Measurements from ENCODE around the gene ANAPC1.
"Not testable (repeated sequence)": the region's sequence is repeated elsewhere in the genome, so short reads cannot be mapped to it uniquely, and the experiment has no call there.

Gene ANAPC1

DNA sequence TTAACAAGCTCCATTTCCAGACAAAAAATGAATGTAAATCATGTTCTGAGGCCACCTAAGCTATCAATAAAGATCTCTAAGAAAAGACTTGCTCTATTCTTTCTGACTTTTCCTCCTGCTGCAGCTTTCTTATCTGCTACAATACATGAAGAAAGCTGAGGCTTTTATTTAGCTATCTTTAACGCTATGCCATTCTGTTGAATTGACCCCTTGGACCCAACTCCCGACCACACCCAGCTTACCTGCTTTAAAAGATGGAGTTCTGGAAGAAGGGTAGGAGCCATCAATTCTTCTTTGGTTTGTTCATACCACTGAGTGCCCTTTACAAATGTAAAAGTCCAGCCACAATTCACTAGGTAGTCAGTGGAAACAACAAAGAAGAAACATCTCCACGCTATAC, 99.9 kb downstream of the ANAPC1 start:
- not testable (repeated sequence) for DNase-seq

DNA sequence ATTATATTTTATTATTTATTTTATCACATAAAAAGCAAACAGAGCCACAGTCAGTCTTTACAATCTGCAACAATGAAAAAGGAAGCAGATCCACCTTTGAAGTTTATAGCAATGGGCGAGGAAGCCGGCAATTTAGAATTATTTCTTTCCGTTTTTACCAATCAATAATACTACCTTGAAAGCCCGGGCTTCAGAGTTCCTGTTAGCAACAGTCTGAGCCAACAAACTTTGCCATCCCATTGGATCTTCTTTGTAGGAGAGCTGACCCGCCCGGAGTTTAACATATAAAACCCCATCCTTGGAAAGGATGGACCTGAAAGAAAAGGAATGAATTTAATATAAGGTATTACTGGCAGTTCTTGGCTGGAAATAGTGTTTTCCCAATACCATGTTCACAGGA, 101.8 kb downstream of the ANAPC1 start:
- not testable (repeated sequence) for DNase-seq

DNA sequence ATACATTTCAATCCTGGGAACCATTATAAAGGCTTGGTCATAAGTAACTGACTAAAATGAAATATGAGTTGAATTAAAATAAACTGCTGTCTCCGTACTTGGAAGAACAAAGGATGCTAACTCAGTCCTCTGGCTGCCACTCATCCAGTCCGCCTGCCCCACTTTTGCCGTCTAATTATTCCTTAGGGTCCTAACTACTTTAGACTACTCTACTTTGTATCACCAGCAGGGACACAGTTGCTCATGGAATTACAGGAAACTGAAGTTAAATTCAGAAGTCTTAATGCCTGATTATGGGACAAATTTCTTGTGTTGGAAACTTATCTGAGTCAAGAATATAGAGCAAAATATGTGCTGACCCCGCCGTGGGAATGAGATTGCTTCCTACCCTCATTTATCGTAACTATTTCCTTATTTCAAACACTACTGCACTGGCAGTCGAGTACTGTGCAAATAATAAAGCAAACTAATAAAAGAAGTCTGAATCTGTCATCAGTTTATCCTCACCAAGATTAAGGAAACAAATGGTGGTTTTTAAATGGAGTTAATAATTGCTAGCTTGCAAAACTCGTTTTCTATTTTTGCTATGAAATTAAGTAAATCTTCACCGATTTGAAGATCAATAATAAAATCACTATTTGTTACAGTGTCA, 102.4 kb downstream of the ANAPC1 start:
- not testable (repeated sequence) for DNase-seq

DNA sequence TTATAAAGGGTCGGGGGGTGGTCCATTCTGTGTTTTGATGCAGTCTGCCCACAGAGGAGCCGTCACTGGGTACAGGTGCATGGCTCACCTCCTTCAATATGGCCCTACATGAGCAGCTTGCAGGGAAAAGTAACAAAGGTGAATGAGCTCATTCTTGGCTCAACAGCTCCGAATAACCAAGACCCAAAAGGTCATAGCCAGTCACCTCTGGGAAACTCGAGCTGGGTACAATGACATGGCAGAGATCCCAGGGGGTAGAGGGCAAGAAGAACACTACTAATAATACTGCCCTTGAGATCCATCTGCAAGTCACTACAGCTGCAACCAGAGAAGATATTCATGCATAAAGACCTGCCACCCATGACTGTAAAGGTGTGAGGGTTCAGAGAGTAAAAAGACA, 106.8 kb downstream of the ANAPC1 start:
- DNase-seq: not testable (repeated sequence)

DNA sequence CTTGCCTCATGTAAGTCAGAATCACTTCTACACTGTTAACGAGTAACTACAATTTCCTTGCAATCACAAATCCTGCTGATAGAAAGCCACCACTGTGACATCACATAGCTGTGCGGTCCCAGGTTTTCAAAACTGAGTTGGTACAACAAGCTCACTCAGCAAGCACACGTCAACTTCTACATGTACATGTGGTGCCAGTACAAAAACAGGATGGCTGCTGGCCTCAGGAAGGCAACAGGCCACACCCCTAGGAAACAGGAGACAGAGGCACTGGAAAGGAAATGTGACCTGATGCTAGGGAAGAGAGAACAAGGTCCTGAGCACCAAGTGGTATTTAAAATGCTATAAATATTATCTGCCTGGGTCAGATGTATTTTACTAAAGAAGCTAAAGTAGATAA, 107.7 kb downstream of the ANAPC1 start:
- not testable (repeated sequence) for DNase-seq

DNA sequence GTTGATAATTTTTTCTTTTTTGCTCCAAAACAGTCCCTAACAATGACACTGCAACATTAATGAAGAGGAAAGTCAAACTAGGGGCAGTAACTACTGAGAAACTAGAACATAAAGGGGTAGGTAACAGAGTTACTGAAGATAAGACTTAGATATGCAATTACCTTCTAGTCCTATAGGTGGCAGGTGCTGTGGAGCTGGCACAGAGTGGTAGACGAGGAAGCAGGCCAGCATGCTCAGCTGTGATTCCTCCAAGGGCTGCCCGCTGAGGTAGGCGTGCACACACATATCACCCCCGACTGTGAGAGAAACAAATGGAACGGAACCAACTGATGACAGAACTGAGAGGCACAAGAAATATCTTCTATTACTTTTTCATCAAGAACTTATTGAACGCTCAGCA, 111.8 kb downstream of the ANAPC1 start:
- DNase-seq: not testable (repeated sequence)

DNA sequence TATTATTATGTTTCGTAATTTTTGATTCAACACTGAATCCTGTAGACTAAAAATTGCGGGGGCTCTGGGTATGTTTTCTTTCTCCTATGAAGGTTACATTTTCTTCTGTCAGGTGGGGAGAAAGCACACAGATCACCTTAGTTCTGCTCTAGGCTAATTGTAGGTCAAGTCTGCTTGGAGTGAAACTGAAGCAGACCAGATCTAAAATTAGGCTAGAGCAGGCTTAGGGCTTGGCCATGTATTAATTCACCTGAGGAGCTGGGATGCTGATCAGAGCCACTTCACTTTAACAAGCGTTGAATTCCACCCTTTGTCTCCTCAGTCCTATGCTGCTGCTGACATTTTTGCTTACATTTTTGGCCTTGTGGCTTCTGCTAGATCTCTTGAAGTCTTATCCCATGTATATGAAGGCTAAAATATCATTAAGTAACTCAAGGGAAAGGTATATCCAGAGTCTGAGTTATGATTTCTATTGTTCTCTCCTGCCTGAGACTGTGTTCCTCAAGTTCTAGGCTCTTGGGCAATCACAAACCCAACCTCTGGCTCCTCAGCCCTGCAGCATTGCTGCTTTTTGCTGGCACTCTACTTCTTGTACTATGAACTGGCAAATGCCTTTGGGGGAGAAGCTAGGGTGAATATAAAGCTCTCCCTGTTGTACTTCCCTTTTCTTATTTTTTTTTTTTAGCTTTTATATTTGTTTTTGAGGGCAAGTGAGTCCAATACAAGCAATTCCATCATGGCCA, 112.9 kb downstream of the ANAPC1 start:
- not testable (repeated sequence) for DNase-seq

DNA sequence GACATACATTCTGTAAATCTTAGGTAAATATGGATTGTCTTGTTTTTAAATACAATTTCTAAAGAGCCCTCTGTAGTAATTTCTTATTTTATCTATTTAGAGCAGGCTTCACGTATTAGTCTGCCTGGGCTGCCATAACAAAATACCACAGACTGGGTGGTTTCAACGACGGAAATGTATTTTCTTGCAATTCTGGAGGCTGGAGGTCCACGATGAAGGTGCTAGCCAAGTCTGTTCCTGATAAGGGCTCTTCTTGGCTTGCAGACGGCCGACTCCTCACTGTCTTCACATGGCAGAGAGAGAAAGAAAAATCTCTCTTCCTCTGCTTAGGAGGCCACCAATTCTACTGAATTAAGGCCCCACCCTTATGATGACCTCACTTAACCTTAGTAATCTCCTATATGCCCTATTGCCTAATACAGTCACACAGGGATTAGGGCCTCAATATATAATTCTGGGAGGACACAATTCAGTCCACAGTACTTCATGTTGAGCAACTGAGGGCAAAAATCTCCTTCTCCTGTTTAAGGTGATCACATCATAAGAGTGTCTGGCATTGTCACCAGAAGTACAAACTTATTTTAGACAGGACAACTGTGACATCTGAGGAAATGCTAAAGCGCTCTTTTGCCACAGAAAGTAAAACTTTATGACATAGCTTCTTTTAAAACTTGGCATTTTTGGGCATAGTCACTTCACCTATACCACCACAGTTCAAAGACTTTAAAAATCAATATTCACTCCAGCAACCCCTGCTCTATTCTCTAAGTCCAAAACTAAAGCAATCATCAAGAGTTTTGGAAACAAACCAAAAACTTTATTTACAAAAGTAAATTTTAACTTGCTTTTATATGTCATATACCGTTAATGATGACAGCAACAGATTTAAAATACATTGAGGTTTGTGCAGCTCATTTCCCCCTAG, 115.5 kb downstream of the ANAPC1 start:
- DNase-seq: not testable (repeated sequence)

DNA sequence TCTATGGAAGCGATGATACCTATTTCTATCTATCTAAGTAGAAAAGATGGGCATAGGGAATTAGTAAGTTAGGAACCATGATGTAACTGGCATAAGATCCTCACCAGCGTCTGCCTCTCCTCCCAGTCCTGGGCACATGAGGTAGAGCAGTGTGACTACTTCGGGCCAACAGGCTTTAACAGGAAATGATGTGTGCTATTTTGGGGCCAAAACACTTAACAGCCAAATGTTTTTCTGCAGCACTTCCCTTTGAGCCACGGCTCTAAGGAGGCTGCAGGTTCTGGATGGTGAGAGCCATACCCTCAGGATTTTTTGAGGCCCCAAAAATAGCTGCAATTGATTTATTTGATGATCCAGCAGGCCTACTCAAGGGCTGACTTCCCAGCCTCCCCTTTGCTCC, 116.9 kb downstream of the ANAPC1 start:
- DNase-seq: not testable (repeated sequence)

DNA sequence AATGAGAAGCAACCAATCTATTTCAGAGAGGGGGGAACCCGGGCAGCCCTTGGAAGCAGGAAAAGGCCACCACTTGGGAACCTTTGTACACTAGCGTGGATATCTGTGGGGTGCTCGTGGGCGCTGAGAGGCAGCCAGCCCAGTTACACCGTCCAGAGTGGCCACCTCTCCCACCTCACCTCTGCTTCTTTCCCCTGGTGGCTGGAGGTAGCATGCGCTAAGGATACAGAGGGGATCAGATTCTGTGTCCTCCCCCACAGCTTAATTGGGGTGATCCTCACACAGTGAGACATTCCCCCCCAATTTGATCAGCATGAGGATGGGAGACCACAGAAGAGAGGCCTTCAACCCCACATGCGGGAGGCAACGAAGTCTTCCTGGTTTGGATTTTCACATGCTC, 117.7 kb downstream of the ANAPC1 start:
- DNase-seq: not testable (repeated sequence)

DNA sequence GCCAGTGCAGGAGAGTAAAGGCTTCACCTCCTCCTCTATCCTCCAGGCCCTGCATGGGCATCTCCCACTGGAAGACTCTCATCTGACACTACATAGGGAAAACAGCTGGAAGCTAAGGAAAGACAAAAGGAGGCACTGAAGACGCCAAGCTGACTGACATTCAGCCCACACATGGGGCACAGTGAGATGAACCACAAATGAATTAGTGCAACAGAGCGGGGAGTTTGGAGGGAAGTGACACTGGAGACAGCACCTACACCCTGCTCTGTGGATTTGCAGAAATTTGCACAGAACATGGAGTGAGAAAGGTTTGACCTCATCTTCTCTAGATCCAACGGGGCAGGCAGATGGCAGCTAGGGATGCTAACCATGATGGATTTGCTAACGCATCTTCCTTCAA, 119.8 kb downstream of the ANAPC1 start:
- DNase-seq: not testable (repeated sequence)

DNA sequence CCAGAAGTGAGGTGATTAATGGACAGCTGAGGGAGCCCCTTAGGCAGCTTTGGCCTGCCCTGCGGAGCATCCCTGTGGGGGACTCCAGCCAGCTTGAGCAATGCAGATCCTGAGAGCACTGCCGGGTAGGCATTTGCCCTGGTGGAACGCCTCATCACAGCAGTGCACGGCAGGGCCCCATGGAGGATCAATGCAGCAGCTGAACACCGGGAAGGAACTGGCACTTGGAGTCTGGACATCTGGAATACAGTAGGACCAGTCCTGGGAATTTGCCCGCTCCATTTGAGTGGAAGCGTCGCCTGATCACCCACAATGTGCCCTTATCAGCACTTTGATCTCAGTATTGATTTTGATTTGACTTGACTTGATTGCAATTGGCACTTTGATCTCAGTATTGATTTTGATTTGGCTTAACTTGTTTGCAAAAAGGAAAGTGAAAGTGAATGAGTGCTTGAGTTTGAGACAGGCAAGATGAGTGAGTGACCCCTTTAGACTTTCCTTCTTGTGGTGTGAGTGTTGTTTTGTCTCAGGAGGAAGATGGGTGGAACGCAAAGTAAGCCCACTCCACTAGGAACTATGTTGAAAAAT, 123.2 kb downstream of the ANAPC1 start:
- DNase-seq: not testable (repeated sequence)

DNA sequence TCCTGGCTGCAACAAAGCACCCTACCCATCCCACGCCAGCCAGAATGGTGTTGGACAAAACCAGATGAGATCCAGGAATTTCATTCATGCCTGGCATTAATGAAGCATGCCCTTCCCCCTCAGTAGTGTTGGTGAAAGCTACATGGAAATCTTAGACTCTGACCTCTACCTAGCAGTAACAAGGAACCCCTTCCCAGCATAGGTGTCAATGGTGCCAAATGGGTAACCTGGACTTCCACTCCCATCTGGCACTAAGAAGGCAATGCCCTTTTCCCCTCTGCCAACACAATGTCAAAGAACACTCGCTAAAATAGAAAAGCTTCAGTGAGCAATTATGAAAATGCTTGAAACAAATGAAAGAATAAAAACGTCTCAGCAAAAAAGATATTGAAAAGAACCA, 131.5 kb downstream of the ANAPC1 start:
- DNase-seq: not testable (repeated sequence)

DNA sequence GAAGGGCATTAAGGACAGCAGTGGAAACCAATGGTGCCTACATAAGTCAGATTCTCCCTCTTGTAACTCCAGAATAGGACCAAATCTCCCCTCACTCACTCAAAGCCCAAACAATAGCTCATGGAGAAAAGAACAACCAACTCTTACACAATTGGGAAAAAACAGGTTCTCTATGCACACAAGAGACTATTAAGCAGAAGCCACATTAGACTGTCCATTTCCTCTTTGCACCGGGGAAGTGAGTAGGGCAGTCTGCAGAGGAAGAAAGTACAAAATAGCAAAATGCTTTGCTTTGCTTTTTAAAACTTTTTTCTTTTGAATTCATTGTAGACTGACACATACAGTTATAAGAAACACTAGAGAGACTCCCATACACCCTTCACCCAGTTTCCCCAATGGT, 133.4 kb downstream of the ANAPC1 start:
- DNase-seq: not testable (repeated sequence)

DNA sequence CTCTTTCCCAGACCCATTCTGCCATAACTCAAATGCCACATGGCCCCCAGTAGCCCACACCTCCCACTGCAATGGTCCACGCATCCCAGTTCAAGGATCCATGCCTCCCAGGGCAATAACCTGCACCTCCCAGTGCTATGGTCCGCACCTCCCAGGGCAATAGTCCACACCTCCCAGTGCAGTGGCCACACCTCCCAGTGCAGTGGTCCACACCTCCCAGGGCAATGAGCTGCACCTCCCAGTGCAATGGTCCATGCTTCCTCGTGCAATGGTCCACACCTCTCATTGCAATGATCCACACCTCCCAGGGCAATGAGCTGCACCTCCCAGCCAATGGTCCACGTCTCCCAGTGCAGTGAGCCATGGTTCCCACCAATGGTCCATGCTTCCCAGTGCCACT, 135.6 kb downstream of the ANAPC1 start:
- DNase-seq: not testable (repeated sequence)

DNA sequence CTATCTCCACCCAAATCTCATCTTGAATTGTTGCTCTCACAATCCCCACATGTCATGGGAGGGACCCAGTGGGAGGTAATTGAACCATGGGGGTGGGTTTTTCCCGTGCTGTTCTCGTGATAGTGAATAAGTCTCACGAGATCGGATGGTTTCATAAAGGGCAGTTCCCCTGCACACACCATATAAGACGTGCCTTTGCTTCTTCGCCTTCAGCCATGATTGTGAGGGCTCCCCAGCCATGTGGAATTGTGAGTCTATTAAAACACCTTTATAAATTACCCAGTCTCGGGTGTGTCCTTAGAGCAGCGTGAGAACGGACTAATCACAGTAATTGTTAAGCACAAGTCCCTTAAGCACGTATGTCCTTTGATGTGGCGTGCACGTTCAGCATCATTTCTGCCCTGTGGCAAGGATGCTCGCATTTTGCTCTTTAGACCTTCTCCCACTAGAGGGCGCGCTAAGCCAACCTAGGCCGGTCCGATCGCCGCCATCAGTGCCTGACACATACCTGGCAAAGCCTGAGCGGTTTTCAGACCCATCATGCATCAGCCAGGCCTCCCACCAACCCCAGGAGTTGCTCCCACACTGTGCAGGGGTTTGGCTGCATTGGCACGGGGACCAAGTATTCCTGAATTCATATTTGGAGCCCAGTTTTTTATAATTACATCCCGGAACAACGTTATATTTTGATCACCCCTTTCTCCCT, 136.4 kb downstream of the ANAPC1 start:
- DNase-seq: not testable (repeated sequence)

DNA sequence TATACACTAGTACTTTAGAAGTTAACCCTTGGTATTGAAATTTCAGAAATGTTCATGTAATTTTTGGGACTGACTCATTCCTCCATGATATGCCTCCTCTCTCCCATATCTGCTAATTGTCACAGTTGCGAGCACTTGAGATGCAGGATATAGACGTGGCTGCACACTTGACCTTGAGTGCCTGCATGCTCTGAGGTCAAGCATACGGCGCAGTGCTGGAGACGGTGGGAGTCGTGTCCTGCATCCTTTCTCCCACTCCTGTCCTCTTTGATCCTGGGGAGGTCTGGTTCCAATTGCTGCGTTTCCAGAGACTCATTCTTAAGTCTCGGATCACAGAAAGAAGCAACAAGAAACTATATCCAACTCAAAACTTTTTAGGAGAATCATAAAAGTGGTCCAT, 139.2 kb downstream of the ANAPC1 start:
- DNase-seq: not testable (repeated sequence)

DNA sequence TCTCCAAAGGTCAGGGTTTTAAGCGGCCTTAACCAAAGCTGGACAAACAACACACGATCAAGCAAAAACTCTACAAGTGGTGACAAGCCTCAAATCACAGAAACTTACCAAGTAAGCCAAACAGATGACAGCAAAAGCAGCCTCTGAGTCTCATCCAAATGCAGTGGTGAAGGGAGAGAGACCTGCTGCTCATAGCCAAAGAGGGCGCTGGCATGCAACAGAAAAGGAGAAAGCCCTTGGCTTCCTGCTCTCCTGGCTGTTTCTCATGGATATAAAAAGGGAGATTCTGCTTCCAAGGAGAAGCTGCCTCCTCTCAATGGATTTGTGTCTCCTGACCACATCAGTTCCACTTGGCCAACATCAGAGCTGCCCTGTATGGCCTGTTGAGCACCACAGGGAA, 142.5 kb downstream of the ANAPC1 start:
- DNase-seq: not testable (repeated sequence)

DNA sequence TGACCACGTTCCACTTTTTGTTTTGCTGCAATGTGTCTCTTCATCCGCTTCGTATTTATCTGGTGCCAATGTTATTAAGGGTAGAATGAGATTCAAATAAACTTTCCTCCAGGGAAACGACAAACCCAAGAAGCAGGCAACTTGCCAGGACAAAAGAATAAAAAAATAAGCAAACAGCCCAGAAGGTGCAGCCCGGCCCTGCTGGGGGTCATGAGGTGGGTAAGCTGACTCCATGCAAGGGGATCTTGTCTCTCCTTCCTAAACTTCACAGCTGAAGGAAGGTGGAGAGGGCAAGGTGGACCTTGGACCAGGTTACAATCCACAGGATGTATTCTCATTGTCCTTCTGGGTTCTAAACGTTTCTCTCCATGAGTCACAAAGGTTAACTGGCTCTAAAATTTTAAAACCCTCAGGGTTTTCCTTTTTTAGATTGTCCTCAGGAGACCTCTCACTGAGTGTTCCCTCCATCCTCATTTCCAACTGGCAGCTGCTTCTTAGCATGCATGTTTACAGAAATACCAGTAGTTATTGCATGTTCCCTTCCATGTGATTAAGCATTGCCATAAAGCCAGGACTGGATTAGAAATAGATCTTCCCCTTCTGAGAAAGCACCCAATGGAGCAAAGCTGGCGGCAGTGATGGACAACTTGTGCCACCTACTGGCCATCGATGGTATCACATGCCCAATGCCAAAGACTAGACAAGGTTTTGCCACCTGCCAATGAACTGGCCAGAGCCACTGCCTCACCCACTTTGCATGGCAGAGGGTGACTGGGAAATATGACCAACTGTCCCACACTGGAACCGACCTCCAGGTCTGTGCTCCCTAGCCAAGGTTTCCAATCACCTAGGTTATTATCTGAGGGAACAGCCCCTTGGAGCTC, 147.9 kb downstream of the ANAPC1 start:
- DNase-seq: peak; percentile 30

DNA sequence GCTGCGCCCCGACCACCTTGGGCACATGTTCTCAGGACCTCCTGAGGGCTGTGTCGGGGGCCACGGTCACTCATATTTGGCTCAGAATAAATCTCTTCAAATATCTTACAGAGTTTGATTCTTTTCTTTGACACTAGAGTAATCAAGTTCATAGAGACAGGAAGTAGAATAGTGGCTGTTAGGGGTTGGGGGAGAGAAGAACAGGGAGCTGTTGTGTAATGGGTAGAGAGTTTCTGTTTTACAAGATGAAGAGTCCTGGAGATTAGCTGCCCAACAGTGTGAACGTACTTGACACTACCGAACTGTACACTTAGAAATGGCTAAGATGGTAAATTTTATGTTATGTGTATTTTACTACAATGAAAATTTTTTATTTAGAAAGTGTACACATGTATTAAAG, 148.6 kb downstream of the ANAPC1 start:
- DNase-seq: not testable (repeated sequence)

DNA sequence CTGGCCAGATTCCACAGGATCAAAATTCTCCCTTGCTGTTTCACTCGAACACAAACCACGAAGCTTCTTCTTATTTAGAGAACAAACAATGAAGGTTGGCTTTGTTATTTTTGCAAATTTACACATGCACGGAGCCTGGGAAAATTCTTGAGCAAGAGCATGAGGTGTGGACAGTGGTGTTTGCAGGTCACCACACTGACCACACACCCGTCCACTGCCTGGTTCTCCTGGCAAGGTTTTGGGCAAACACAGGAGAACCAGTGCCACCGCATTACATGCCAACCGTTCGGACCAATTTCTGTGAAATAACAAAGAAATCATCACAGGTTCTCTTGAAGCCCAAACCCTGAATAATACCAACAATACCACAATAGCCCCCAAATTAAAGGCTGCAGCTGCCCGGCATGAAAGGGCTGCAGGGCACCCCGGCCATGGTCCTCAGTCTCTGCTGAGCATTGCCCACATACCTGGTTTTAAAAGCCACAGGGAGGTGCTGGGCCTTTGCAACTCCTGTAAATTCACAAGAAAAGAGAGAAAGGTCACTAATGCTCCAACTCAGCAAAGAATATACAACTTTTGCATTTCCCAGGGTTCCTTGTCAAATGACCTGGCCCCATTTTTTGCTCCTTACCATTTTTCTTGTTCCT, 154.1 kb downstream of the ANAPC1 start:
- not testable (repeated sequence) for DNase-seq
